ENCODE measurements around the gene POPDC2. TPM values are rescaled to one million over a fixed set of nuclear protein-coding genes. Genes with fewer than 3 reads are reported as not detected.

POPDC2 gene
- total RNA-seq, 1 experiment from 2014 or later = 0.37 TPM

DNA sequence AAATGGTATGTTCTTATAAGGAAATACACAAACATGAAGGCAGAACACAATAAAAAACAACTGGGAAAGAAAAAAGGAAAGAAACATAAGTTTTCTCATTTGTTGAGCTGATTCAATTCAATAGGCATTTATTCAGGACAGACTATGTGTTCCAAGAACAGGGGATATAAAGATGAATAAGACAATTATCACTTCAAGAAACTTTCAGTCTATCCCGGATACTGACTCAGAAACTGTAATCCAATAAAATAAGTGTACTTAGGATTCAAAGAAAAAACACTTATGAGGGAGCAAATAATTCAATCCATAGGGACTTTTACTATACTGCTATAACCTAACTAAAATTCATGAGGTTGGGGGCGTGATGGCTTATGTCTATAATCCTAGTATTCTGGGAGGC, 3.5 kb upstream of the POPDC2 start:
- Histone ChIP-seq H4K5ac (ENCODE audit: insufficient read length, low read depth, low read length) (no peak overlapping the region), H3K56ac (ENCODE audit: insufficient read length, low read depth, low read length) (no peak overlapping the region), H3K4me1 (ENCODE audit: insufficient read depth, low read length) (0 out of 2 replicates have a peak, but pooled peaks cover 2% of the 10 kb centered on the region), H2AFZ (ENCODE audit: low read length) (no peak overlapping the region), H2BK20ac (ENCODE audit: low read depth, low read length, poor library complexity, severe bottlenecking) (no peak overlapping the region), H3K9me3 (ENCODE audit: control insufficient read depth, low read depth, low read length) (no peaks in the 10 kb centered on the region), H4K8ac (replicated peaks; ENCODE audit: insufficient read length, low read depth, low read length) (no peak overlapping the region), H3K27ac (ENCODE audit: insufficient read length, low read depth, low read length) (no peak overlapping the region), H3K14ac (ENCODE audit: insufficient read depth, low read length) (no peak overlapping the region), H3K23me2 (ENCODE audit: insufficient read length, low read depth, low read length, poor library complexity, severe bottlenecking) (no peaks in the 10 kb centered on the region), H2BK15ac (ENCODE audit: low read depth, low read length) (no peak overlapping the region), H2BK5ac (ENCODE audit: insufficient read length, low read length) (no peak overlapping the region), H2BK120ac (ENCODE audit: low read depth, low read length, poor library complexity, severe bottlenecking) (no peak overlapping the region), H3K4ac (ENCODE audit: low read depth, low read length) (no peak overlapping the region), H3K79me1 (ENCODE audit: insufficient read depth, low read depth, low read length, poor library complexity, severe bottlenecking) (no peaks in the 10 kb centered on the region), H3K23ac (ENCODE audit: insufficient read length, low read depth, low read length) (no peak overlapping the region), H3K9ac (ENCODE audit: extremely low read depth, insufficient read length, low read length) (no peak overlapping the region), H3K27me3 (ENCODE audit: insufficient read depth, low read length) (no peaks in the 10 kb centered on the region), H4K20me1 (ENCODE audit: control insufficient read depth, insufficient read depth, insufficient read length) (no peaks in the 10 kb centered on the region), H3K18ac (ENCODE audit: insufficient read length, low read depth, low read length) (no peak overlapping the region), H2BK12ac (ENCODE audit: insufficient read length, low read depth, low read length) (no peak overlapping the region), H3K79me2 (ENCODE audit: insufficient read depth, low read length) (no peaks in the 10 kb centered on the region), H3K4me2 (ENCODE audit: insufficient read depth, insufficient read length, low read length) (no peak overlapping the region), H2AK5ac (ENCODE audit: insufficient read length, low read length) (no peak overlapping the region), H3T11ph (ENCODE audit: low read length) (no peak overlapping the region), H4K91ac (ENCODE audit: insufficient read length, low read depth, low read length) (no peak overlapping the region)
- H3K27me3 Mint-ChIP-seq (ENCODE audit: low read depth) = no peaks in the 10 kb centered on the region
- WGBS (ENCODE audit: extremely low coverage, insufficient read length, low lambda C conversion rate) = no CpG with 5 or more reads among the region's 2 CpGs
- H3K36me3 Mint-ChIP-seq (ENCODE audit: insufficient read depth in 1 of 3, low read depth in 3 of 3) = peaks cover 0 to 4% (median 0%) of the 10 kb centered on the region in 3 experiments; a peak in 2 of 7 replicates
- peaks cover 0 to 4% of the 10 kb centered on the region in 2 experiments; a peak in 1 of 4 replicates for H3K4me1 Mint-ChIP-seq
- no peaks in the 10 kb centered on the region for H3K9me3 Mint-ChIP-seq
- no peak for DNase-seq
- no peak overlapping the region for H3K27ac Mint-ChIP-seq
- H3K4me3 Mint-ChIP-seq = no peak overlapping the region
- TF ChIP-seq, protein P1, sequence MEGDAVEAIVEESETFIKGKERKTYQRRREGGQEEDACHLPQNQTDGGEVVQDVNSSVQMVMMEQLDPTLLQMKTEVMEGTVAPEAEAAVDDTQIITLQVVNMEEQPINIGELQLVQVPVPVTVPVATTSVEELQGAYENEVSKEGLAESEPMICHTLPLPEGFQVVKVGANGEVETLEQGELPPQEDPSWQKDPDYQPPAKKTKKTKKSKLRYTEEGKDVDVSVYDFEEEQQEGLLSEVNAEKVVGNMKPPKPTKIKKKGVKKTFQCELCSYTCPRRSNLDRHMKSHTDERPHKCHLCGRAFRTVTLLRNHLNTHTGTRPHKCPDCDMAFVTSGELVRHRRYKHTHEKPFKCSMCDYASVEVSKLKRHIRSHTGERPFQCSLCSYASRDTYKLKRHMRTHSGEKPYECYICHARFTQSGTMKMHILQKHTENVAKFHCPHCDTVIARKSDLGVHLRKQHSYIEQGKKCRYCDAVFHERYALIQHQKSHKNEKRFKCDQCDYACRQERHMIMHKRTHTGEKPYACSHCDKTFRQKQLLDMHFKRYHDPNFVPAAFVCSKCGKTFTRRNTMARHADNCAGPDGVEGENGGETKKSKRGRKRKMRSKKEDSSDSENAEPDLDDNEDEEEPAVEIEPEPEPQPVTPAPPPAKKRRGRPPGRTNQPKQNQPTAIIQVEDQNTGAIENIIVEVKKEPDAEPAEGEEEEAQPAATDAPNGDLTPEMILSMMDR (conservative IDR thresholded peaks at IDR 0.05) = no peak
